ENCODE data around the gene MCTP1.

The MCTP1 gene

GRCh38 chr5:95070453-95070852, 214.4 kb downstream of the MCTP1 start:
- DNase-seq = no peak

- DNase-seq = no peak
Observed at GRCh38 chr5:95069948-95070347, 214.9 kb downstream of the MCTP1 start.

DNA sequence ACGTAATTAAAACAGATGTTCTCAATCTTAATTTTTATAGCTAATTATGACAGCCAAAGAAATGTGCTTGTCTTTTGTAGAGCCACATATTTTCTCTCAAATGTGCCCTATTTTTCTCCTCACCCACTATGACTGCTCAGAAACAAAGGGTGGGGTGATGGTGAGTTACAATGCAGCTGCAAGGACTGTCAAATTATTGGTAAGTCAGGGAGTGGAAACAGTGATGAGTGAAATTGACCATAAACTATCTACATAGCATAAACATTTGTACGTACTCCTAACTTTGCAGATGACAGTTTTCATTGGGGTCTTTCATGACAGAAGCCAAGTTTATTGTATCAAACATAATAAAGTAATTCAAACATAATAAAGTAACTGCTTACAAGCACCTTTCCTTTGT, 215.9 kb downstream of the MCTP1 start:
- DNase-seq = no peak

- DNase-seq = no peak
Observed at GRCh38 chr5:95068289-95068910, 216.5 kb downstream of the MCTP1 start.

DNA sequence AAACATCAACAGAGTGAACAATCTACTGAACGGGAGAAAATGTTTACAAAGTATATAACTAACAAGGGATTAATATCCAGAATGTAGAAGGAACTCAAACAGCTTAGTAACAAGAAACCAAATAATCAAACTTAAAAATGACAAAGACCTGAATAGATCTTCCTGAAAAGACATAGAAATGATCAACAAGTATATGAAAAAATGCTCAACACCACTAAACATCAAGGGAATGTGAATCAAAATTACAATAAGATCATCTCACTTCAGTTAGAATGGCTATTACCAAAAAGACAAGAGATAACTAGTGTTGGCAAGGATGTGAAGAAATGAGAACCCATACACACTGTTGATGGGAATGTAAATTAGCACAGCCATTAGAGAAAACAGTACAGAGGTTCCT, 218.8 kb downstream of the MCTP1 start:
- DNase-seq = no peak

DNA sequence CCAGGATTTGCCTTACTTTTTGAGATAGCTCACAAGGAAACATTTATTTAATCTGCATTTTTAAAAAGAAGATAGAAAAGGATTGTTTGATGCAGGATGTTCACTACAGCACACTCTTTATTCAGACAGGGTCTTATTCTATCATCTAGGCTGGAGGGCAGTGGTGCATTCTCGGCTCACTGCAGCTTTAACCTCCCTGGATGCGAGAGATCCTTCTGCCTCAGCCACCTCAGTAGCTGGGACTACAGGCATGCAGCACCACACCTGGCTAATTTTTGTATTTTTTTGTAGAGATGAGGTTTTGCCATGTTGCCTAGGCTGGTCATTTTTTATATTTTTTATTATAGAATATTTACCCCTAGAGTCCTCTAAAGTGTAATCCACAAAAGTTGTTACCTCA, 221.4 kb downstream of the MCTP1 start:
- DNase-seq = no peak

DNA sequence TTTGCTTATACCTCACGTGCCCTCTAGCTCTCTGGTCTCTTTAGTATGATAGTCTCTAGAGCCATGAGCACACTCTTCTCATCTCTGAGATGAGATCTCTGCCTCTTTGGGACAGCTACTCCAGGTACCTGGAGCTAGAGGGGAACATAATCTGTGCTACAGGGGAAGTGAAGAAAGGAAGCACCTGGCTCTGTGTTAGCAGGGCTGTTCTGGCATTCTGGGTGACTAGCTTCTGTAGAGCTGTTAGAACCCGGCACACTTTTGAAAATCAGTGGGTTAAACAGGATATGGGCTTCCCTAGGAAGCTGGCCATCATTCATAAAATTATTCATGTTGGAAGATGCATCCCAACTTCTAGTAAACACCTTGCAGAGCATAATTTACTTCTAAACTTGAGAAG, 224.8 kb downstream of the MCTP1 start:
- no peak for DNase-seq

DNA sequence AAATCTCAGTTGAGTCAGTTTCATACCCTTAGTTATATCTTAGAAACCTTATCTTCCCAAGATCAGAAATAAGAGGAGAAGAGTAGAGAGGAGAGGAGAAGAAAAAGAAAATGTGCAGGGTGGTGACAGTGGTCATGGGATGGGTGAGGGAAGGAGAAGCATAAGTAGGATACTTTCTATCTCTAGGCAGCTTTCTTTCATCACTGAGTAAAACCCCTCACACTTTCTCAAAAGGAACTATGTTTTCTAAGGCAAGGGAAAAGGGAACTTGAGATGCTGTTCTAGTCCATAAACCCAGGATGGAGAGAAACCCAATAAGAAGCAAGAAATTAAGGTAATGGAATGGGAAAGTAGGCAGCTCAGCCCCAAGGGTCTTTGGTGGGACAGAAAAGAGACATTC, 225.3 kb downstream of the MCTP1 start:
- no peak for DNase-seq

DNA sequence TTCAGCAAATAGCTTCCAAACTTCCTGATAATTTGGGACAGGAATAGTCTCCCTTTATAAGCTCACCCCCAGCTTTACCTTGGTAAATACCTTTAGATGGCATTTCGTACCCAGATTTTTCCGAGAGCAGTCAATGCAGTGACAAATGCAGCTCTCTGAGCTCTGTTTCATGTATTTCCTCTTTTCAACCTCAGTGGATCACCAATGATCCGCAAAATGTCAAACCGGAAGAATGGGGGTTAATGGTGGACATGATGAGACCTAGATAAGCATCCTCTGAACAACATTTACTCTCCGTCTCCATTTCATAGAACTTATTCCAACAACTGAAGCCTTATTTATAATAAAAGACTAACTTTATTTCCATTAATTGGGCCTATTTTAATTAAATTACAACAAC, 227.3 kb downstream of the MCTP1 start:
- DNase-seq = no peak

DNA sequence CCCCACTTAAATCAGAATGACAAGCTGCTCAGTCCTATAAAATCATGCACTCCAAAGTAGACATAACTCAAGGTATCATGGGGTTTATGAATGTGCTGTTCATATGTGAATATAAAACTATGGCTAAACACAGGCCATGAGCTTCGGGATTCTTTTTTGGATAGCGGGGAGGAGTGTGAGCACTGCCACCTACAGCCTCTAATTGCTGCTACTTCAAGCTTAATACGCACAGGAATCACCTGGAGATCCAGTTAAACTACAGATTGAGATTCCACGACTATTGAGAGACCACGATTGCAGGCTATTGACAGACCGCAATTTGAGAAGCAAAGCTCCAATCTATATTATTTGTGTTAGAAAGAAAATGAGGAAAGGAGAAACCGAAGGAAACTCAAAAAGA, 231.6 kb downstream of the MCTP1 start:
- DNase-seq = no peak

DNA sequence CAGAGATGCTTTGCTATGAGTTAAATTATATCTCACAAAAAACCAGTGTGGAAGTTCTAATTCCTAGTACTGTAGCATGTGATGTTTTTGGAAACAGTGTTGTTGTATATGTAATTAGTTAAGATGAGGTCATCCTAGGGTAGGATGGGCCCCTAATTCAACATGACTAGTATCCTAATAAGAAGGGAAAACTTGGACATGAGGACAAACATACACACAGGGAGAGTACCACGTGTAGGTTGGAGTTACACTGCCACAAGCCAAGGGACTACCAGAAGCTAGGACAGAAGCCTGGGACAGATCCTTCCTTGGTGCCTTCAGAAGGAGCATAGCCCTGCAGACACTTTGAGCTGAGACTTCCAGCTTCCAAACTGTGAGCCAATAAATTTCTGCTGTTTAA, 234.2 kb downstream of the MCTP1 start:
- DNase-seq = no peak

DNA sequence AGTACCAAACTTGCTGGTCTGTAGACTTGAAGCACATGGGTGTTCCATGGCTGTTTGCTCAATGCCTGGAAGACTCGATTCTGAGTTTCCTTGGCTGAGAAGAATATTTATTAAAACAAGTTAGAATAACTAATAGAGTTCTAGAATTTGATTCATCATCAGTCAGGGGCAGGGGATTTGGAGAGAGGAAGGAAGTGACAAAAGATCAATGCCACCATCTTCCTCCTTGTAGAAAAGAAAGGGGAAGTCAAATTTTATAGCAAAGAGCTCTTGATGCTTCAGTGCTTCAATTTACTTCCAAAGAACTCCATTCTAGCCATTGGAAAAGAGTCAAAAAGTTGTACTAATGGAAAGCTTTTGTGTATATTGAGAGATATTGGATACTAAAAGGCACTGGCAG, 236.3 kb downstream of the MCTP1 start:
- DNase-seq = no peak

DNA sequence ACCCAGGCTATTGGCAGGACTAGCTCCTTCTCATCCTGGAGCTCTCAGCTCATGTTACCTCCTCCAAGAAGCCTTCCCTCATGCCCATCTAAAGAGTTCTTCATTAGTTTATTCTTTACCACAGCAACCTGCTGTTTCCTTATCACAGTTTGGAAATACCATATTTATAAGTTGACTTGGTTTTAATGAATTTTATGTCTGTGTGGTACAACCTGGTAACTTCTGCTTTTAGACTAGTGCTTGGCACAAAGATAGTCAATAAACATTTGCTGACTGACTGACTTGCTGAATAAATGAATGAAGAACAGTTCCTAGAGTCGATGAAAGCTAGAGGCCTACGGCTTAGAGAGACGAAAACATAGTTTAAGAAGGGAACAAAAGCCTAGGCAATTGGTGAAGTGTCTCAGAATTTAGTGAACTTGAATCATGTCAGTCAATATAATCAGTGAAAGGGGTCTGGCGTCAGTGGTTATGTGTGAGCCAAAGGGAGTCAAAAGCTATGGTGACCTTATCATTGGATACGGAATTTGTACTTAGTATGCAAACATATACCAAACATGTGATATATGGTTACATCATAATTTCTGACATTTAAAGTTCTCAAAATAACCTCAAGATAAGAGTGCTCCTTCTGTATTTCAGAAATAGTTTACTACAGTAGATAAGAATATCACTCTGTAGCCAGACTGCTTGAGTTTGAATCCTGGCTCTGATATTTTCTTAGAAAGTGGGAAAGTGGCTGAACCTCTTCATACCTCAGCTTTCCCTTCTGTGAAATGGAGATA, 239.5 kb downstream of the MCTP1 start:
- no peak for DNase-seq

DNA sequence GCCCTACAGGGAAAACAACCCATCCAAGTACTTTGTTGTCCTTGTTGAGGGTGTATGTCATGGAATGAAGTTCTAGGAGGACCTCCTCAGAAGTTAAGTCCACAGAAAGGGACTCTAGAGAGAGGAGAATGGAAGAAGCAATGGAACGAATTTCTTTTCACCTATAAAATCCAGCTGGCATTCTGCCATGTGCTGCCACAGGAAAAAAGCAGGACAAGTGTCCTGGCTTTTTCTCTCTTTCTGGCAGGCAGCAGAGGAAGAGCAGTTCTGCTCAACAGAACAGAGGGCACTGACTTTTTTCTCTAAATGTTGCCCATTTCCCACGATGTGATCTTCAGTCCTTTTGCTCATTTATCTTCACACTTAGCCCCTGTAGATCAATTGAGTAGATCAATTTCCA, 240.8 kb downstream of the MCTP1 start:
- DNase-seq = no peak

GRCh38 chr5:95043648-95044047, 241.2 kb downstream of the MCTP1 start:
- no peak for DNase-seq

- no peak for DNase-seq
Observed at GRCh38 chr5:95043234-95043633, 241.7 kb downstream of the MCTP1 start.

GRCh38 chr5:95042037-95042436, 242.9 kb downstream of the MCTP1 start:
- no peak for DNase-seq

GRCh38 chr5:95035891-95036685, 248.8 kb downstream of the MCTP1 start:
- DNase-seq = no peak

GRCh38 chr5:95032801-95033200, 252.1 kb downstream of the MCTP1 start:
- no peak for DNase-seq

DNA sequence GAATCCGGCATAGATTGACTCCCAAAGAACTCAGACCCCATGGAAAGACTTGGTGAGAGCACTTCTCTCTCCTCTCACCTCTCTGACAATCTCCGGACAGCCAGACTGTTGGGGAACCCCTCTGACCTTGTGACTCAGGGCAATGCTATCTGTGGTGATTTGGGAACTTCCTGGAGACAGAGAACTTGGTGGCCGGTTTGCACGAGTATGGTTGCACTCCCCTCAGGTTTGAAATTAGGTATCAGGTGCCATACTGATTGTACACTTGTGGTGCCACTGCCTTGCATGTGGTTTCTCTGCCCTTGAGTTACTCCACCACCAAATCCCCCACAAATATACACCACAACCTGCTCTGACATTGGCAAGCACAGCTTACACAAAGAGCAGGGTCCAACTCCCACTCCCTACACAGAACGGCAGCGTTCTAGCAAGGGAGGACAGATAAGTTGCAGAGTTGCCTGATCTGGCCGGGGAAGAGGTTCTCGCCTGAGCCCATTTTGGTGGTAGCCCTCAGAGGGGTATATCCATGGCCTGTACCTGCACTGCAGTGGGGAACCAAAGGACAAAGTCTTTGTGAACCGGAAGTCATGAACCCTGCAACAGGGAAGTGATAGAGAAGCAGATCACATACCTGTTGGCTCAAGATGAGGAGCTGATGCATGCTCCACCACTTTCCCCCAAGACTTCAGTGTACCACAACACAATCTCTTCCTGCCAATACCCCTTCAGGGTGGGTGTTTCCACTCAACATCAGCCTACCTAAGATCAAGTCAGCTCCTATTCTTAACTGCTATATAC, 255.1 kb downstream of the MCTP1 start:
- DNase-seq = no peak

GRCh38 chr5:95027775-95028174, 257.1 kb downstream of the MCTP1 start:
- DNase-seq = no peak

- DNase-seq = no peak
Observed at GRCh38 chr5:95027151-95027721, 257.7 kb downstream of the MCTP1 start.

DNA sequence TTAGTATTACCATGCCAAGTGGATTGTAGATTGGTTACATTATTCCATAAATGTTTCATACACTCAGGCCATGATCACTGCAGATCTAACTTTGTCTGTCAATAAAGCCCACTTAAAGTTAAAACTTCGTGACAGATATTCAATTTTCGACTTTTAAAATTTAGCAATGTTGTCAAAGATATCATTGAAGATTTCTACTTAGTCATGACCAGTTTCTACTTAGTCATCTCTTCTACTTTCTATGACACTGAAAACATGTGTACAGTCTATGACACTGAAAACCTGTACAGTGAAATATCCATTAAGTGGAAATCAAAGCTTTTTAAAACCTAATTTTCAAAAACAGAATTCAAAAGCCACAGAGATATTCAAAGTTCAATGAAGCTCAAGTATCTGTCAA, 258.2 kb downstream of the MCTP1 start:
- DNase-seq = no peak

Data from NCI-H187 (cell line).